Stimulated activated CD8-positive, alpha-beta memory T cell treated with anti-CD3 and anti-CD28 coated beads, Interleukin-2, amount 100 ng/mL, for 48 hours (primary cell): ENCODE results near the gene CNDP2.
"Not testable (repeated sequence)": the region's sequence is repeated elsewhere in the genome, so short reads cannot be mapped to it uniquely, and the experiment has no call there.

ENCODE experiments used
- DNase-seq, 2 donors: peaks; one replicate each; pipeline ENCODE4 v3.0.0-alpha.2; 2020; ENCODE audit warnings: low read depth in 2 of 2

CNDP2 gene

GRCh38 chr18:74500372-74500771 lies 4.2 kb downstream of the CNDP2 start:
- no peak for DNase-seq

DNA sequence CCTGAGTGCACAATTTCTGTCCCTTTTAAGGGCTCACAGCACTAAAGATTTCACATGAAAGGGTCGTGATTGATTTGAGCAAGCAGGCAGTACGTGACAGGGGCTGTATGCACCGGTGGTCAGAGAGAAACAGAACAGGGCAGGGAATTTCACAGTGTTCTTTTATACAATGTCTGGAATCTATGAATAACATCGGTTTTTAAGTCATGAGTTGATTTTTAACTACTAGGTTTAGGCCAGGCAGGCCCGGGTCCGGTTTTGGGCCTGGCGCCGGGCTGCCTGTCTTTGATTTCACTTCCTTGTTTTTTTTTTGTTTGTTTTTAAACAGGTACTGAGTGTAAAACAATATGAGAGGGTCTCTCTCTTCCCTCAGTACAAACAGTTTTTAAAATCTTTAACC lies 4.6 kb downstream of the CNDP2 start:
- DNase-seq: not testable (repeated sequence)

DNA sequence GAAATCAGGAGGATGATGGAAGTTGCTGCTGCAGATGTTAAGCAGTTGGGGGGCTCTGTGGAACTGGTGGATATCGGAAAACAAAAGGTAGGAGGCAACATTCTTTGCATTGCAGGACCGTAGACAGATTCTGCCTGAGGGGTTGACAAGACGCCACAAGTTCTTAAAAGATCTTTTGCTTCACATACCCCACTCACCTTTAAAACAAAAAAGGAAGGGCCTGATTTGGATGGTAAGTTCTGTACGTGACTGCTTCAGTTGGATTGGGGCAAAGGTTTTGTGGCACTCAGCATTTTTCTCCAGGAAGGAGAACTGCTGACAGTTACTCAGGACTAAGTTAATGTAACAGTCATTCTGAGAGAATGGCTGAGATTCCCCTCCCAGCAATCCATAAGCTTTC lies 5.2 kb downstream of the CNDP2 start:
- DNase-seq: no peak

DNA sequence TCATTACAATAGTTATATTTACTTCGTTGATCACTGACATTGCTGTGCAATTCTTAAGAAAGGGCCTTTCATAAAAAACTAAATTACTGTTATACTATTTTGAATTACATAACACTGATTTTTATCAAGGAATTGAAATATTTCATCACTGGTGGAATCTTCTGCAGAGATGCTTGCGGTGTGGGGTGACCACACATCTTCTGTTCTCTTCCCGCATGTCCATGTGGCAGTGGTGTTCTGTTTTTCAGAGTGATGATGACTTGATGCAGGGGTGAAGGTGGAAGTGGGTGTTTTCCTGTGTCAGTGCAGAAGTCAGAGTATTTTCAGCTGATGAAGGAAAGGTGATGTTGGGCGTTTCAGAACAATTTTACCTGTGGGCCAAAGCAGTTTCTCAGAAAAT lies 7.0 kb downstream of the CNDP2 start:
- DNase-seq: no peak

- no peak for DNase-seq
These were observed 9.6 kb downstream of the CNDP2 start for GRCh38 chr18:74505776-74506175.

DNA sequence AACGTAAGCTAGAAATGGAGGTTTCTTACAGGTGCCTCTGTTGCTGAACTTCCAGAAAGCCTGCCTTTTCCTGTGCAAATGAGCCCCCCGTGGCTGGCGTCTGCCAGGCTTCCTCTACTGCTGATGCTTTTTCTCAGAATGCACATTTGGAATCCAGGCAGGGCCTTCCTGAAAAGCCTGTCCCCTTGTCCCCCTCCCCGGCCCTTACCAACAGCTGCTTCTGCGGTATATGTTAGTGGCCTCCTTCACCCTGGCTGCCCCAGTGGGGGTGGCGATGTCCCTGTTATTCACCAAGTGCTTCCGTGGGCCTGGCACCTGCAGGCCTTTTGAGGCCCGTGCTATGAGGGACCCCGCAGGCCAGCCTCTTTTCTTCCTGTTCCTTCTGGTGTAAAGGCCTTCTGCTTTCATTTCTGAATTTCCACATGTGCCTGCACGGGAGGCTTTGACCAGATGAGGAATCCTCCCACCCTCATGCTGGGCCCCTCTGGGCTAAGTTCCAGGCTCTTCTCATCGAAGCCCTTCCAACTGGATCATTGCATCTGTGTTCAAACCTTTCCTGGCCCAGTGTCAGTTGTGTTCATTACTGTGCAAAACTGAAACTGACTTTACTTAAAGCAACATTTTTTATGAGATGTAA lies 10.4 kb downstream of the CNDP2 start:
- no peak for DNase-seq

DNA sequence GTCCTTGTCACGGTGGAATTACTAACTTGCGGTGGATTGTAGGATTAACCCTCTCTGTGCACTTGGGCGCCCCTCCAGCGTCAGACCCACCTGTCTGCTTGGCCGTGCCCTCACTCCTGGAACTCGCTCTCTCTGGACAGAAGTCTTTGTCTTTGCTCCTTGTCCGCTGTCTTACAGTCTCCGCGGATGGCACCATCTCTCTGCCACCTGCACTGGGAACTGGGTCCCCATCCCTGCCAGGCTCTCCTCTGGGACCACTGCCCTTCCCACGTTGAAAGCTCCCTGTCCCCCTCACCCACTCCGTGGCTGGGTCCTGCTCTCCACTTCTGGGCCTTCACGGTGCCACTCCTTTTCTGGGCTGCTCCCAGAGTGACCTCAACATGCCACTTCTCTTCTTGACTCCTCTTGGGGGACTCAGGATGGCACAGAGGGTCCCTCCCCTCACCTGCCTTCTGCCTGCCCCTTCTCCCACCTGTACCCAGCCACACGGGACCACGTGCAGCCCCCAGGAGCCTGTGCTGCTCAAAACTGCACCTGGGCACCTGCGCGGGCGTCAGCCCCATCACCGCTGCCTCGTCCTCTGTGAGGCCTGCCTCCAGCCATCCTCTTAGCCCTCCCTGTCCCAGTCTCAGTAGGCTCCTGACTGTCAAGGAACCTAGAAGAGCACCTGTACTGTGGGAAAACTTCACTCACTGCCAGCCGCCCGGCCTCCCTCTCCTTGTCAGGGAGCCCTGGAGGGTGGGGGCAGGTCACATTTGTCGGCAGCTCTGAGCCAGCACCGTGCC lies 11.1 kb downstream of the CNDP2 start:
- no peak for DNase-seq

GRCh38 chr18:74507927-74508326 lies 11.8 kb downstream of the CNDP2 start:
- no peak for DNase-seq

- DNase-seq: no peak
These were observed 12.2 kb downstream of the CNDP2 start for GRCh38 chr18:74508366-74508765.

DNA sequence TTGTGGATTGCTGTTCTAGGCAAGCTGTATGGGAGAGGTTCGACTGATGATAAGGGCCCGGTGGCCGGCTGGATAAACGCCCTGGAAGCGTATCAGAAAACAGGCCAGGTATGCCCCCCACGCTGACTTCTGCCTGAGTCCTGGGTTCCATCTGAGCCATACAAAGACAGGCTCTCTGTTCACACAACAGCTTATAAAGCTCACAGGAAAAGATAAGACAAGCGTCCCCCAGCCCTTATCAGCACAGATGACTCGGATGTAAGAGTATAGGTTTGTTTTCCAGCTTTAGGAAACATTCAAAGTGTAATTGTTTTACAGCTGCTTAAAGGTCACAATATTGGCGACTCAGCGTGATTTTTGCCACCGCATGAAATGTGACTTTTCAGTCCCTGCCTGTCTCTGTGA lies 12.7 kb downstream of the CNDP2 start:
- DNase-seq: no peak

DNA sequence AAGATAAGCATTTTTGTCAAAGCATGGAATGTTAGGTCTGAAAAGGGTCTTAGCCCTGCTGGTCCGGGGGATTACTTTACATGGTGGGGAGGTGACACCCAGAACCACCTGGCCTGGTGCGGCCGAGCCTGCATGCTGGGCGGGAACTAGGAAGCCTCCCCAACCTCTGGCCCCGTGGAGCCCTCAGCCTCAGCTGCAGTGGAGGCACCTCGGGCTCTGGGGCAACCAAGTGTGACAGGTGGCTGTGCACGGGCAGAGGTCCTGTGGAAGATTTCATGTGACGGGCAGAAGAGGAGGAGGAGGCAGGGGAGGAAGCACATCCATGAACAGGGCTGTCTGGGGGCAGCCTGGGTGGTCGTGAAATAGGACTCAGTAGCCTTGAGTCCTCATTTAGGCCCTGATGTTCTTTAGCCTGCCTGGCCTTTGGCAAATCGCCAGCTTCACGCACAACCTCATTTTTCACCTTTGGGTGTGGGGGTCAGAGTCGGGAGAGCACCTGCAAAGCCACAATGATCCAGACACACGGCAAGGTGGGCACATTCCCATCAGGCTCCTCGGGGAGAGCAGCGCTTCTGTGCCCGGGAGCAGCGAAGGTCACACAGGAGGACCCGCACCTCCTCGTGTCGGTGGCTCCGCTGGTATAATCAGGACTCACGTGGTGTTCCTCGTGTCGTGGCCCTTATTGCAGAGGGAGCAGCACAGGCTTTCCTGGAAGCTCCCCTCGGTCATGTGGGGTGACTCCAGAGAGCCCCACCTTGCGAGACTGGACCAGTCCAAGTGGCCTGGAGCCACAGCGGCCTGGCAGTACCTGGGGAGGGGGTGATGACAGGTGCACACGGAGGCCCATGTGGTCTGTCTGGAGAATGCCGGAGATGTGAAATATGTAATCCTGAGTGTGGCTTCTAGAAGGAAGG lies 13.9 kb downstream of the CNDP2 start:
- DNase-seq: no peak

DNA sequence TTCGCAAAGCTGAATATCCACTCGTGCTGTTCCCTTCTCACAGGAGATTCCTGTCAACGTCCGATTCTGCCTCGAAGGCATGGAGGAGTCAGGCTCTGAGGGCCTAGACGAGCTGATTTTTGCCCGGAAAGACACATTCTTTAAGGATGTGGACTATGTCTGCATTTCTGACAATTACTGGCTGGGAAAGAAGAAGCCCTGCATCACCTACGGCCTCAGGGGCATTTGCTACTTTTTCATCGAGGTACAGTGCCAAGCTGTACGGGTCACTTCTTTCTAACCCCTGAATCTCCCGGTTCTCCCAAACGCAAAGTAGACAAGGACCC lies 14.6 kb downstream of the CNDP2 start:
- DNase-seq: no peak

DNA sequence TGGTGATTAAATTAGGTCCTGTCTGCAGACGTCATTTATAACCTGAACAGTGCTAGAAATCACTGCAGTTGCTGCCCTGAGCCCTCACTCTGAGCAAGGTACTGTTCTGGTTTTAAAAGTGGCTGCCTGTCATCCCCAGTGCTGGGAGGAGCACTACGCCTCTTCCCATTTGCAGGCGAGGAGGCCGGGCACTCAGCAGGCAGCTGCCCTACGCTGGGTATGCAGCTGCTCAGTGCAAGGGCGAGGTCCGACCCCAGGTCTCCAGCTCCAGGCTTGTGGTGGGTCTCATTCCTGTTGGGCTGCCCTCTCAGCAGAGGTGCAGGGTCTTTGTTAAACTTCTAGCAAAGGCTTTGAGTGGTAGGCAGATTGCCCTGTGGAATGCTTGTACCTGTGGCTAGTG lies 15.7 kb downstream of the CNDP2 start:
- DNase-seq: no peak

GRCh38 chr18:74512321-74513053 lies 16.3 kb downstream of the CNDP2 start:
- DNase-seq: no peak

GRCh38 chr18:74513149-74513882 lies 17.2 kb downstream of the CNDP2 start:
- DNase-seq: no peak

DNA sequence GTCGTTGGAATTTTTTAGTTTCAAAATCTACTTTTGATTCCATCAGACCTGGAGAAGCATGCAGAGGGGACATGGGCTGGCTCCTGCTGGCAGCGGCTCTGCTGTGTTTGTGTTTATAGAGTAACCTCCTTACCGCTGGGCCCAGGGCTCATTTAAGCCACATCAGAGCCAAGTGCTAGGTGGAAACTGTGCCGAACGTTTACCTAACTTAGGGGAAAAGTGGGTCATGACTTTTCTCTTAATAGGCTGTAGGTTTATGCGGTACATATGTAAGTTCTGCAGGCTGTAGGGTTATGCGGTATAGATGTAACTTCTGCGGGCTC lies 17.7 kb downstream of the CNDP2 start:
- DNase-seq: no peak

- DNase-seq: no peak
These were observed 18.8 kb downstream of the CNDP2 start for GRCh38 chr18:74514860-74515495.

GRCh38 chr18:74515620-74516231 lies 19.6 kb downstream of the CNDP2 start:
- DNase-seq: no peak

- no peak for DNase-seq
These were observed 20.4 kb downstream of the CNDP2 start for GRCh38 chr18:74516271-74517235.
